Stimulated activated effector memory CD8-positive, alpha-beta T cell treated with anti-CD3 and anti-CD28 coated beads, Interleukin-12 subunit alpha, Interleukin-12 subunit beta, amount 100 ng/mL, for 72 hours (primary cell): ENCODE results near the gene LGI4.

Experiments
- ATAC-seq: fragments of 150-1000 bp; cut with Tn5 transposase; 2 replicates; pipeline ENCODE4 v1.10.0; 2021
- DNase-seq, 2 donors: peaks; one replicate each; pipeline ENCODE4 v3.0.0; 2021 to 2022; ENCODE audit warnings: low spot score in 2 of 2
- H3K27ac Mint-ChIP-seq: one replicate; pipeline ENCODE4 v1.8.0; 2022; ENCODE audit warnings: mild to moderate bottlenecking, mixed read lengths
- H3K36me3 Mint-ChIP-seq: one replicate; pipeline ENCODE4 v1.8.0; 2022; ENCODE audit warnings: mild to moderate bottlenecking, mixed read lengths
- H3K4me1 Mint-ChIP-seq: one replicate; pipeline ENCODE4 v1.8.0; 2022; ENCODE audit warnings: mixed read lengths
- H3K4me3 Mint-ChIP-seq: one replicate; pipeline ENCODE4 v1.8.0; 2022; ENCODE audit warnings: mild to moderate bottlenecking, mixed read lengths
- H3K9me3 Mint-ChIP-seq: one replicate; pipeline ENCODE4 v1.8.0; 2022; ENCODE audit warnings: mixed read lengths

Gene LGI4

DNA sequence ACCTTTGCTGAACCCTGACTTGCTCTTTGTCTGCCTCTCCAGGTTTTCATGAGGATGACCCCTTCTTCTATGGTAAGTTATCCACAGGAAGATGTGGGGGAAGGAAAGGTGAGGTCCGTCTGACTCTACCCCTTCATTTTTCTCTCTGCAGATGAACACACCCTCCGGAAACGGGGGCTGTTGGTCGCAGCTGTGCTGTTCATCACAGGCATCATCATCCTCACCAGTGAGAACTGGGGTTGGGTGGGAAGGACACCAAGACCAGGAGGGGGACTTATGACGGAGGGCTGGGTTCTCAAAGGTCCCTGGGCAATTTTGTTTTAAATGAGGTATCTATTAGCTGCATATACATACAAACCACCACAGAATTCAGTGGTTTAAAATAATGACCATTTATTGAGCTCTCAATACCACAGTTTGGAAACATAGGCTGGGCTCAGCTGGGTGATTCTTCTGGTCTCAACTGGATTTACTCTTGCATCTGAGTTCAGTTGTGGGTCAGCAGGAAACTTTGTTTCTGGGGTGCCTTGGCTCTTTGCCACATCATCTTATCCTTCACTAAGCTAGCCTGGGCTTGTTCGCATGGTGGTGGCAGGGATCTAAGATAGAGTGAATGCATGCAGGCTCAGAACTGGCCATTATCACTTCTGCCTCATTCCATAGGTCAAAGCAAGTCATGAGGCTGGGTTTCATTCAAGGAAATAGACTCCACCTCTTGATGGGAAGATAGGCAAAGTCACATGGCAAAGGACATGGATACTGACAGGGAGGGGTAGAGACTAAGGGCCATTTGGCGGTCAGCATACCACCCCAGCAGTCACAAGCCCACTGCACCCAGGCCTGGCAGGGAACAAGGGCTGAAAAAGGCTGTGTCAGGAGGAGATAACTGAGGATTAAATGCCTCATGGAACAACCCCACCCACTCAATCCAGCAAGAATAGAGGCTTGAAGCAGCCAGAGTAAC is 31.5 kb upstream of the LGI4 start:
- Mint-ChIP-seq H3K4me1 (peaks cover 57% of the 10 kb centered on the region), H3K27ac (peak overlapping the region; percentile 84), H3K36me3 (peaks cover 100% of the 10 kb centered on the region), H3K4me3 (no peak overlapping the region), H3K9me3 (peaks cover 12% of the 10 kb centered on the region)
- DNase-seq (peak in 1 of 2 donors; percentile 45), ATAC-seq (no peak)

DNA sequence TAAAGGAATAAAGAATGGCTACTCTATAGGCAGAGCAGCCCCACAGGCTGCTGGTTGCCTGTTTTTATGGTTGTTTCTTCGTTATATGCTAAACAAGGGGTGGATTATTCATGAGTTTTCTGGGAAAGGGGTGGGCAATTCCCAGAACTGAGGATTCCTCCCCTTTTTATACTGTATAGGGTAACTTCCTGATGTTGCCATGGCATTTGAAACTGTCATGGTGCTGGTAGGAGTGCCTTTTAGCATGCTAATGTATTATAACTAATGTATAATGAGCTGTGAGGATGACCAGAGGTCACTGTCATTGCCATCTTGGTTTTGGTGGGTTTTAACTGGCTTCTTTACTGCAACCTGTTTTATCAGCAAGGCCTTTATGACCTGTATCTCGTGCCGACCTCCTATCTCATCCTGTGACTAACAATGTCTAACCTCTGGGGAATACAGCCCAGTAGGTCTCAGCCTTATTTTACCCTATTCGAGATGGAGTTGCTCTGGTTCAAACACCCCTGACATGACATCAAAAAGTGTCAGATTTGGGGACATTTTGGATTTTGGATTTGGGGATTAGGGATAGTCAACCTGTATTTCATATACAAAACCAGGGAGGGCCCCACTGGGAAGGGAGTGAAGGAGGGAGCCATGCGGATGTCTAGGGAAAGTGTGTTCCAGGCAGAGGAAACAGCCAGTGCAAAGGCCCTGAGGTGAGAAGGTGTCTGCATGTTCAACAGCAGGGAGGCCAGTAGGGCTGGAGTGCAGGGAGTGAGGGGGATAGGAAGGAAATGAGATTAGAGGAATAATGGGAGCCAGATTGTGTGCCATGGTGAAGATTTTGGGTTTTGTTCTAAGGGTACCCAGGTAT is 30.6 kb upstream of the LGI4 start:
- H3K36me3 Mint-ChIP-seq: peaks cover 100% of the 10 kb centered on the region
- no peak overlapping the region for H3K4me3 Mint-ChIP-seq
- peaks cover 57% of the 10 kb centered on the region for H3K4me1 Mint-ChIP-seq

DNA sequence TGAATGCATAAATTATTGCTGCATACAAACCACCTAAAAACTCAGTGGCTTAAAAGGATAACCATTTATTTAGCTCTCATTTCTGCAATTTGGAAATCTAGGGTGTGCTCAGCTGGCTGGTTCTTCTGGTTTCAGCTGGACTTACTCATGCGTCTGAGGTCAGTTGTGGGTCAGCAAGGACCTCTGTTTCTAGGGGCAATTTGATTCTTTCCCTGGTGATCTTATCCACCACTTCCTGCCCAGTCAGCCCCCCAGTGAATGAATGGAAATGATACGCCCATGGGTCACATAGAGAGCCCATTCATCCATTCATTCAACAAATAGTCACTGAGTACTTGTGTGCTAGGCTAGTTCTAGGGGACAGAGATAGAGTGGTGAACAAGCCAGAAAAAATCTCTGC is 29.6 kb upstream of the LGI4 start:
- no peak overlapping the region for H3K4me3 Mint-ChIP-seq
- peak overlapping the region; percentile 60 for H3K27ac Mint-ChIP-seq
- peaks cover 55% of the 10 kb centered on the region for H3K4me1 Mint-ChIP-seq
- ATAC-seq (no peak), DNase-seq (no peak)
- peaks cover 13% of the 10 kb centered on the region for H3K9me3 Mint-ChIP-seq
- peaks cover 100% of the 10 kb centered on the region for H3K36me3 Mint-ChIP-seq

More for the DNA sequence above, 30.6 kb upstream of the LGI4 start:
- ATAC-seq (no peak), DNase-seq (peak in 1 of 2 donors; percentile 7)
- Mint-ChIP-seq H3K27ac (peak overlapping the region; percentile 84), H3K9me3 (peaks cover 13% of the 10 kb centered on the region)

DNA sequence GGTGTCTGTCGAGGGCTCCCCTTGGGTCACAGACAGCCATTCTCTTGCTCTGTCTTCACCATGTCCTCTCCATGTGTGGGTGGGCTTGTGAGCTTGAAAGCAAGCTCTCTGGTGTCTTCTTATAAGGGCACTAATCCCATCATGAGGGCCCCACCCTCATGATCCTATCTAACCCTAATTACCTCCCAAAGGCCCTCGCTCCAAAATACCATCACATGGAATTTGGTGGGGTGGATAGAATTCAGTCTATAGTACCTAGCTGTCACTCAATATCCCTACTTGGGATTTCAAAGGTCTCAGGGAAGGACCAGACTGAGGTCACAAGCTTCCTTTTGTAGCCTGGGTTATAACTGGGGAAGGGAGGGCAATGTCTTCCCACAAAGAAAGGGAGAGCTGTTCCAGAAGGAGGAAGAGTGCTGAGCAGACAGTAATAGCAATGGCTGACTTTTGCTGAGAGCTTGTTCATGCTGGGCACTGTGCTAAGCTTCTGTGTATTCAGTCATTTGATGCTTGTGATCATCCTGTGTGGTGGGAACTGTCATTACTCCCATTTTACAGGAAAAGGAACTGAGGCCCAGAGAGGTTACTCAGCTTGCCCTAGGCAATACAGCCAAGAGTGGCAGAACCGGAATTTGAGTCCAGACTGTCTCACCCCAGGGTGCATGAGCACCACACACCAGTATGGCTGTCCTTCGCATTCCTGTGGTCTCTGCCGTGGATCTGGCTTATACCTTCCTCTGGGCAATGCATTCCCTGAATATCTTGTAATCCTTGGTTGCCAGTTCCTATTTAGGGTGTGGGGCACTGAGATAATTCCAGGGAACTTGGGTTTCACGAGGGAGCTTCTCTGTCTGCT is 27.8 kb upstream of the LGI4 start:
- H3K4me1 Mint-ChIP-seq: peaks cover 56% of the 10 kb centered on the region
- peaks cover 13% of the 10 kb centered on the region for H3K9me3 Mint-ChIP-seq

DNA sequence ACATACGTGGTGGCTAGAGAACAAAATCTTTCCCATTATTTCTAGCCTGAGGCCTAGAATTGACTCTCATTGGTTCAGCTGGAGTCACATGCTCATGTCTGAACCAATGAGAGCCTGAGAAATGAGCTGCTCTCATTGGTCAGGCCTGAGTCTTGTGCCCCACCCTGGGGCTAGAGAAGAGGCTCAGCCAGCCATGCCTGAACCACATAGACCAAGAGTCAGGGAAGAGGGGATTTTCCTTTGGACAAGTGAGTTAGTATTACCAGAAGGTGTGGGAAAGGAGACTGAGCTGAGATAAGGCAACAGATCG is 26.5 kb upstream of the LGI4 start:
- H3K9me3 Mint-ChIP-seq: peaks cover 11% of the 10 kb centered on the region
- no peak overlapping the region for H3K27ac Mint-ChIP-seq
- H3K4me1 Mint-ChIP-seq: peaks cover 54% of the 10 kb centered on the region
- no peak overlapping the region for H3K4me3 Mint-ChIP-seq
- H3K36me3 Mint-ChIP-seq: peaks cover 100% of the 10 kb centered on the region
- DNase-seq: peak in 1 of 2 donors; percentile 44
- no peak for ATAC-seq

More for the DNA sequence above, 27.8 kb upstream of the LGI4 start:
- H3K36me3 Mint-ChIP-seq: peaks cover 100% of the 10 kb centered on the region
- no peak overlapping the region for H3K4me3 Mint-ChIP-seq
- ATAC-seq: no peak
- peak in 1 of 2 donors; percentile 44 for DNase-seq
- H3K27ac Mint-ChIP-seq: peak overlapping the region; percentile 82

DNA sequence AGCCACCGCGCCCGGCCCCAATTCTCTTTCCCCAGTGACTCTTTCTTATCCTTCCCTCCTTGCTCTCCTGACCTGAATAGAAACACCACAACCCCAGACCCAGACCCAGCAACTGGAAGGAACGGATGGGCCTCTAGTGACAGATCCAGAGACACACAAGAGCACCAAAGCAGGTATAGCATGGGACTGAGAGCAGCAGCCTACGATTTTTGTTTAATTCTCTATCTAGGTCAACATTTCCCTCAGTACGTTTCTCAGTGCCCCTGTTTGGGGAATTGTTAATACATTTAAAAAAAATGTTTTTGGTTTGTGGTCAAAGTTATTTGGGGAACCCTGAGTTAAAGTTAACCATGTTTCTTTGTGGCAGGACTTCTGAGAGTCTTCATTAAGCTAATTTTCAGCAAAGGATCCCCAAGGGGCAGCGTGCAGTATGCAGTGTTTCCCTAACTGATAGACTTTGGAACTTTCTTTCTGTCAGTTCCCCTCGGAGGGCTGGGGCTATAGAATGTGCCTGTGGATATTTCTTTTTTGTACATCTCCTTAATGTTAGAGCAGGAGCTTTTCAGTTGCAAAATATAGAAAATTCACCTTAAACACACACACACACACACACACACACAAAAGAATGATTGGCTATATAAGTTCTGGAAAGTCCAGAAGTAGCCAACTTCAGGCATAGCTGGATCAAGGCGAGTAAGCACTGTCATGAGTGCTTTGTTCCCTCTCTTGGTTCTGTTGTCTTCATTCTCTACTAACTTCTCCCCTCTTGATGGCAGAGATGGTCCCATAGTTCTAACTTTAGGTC is 26.0 kb upstream of the LGI4 start:
- H3K36me3 Mint-ChIP-seq: peaks cover 100% of the 10 kb centered on the region
- DNase-seq (peak in 1 of 2 donors; percentile 33), ATAC-seq (no peak)
- no peak overlapping the region for H3K4me3 Mint-ChIP-seq
- H3K4me1 Mint-ChIP-seq: peaks cover 54% of the 10 kb centered on the region
- peak overlapping the region; percentile 64 for H3K27ac Mint-ChIP-seq
- H3K9me3 Mint-ChIP-seq: peaks cover 10% of the 10 kb centered on the region

DNA sequence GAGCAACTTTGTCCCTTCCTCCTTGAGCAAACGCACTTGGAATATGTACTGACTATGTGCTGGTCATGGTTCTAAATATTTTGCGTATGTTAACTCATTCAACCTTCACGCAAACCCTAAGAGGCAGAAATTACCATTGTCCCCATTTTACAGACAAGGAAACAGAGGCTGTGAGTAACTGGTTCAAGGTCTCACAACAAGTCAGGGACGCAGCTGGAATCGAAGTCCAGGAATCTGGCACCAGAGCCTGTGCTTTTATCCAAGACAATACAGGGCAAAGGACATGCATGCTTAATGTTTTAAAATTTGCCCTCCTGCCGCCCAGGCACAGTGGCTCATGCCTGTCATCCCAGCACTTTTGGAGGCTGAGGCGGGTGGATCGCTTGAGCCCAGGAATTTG is 24.7 kb upstream of the LGI4 start:
- peak in 1 of 2 donors; percentile 18 for DNase-seq
- no peak for ATAC-seq
- H3K4me1 Mint-ChIP-seq: peaks cover 52% of the 10 kb centered on the region
- no peak overlapping the region for H3K27ac Mint-ChIP-seq
- no peak overlapping the region for H3K4me3 Mint-ChIP-seq
- H3K36me3 Mint-ChIP-seq: peaks cover 100% of the 10 kb centered on the region
- peaks cover 8% of the 10 kb centered on the region for H3K9me3 Mint-ChIP-seq

DNA sequence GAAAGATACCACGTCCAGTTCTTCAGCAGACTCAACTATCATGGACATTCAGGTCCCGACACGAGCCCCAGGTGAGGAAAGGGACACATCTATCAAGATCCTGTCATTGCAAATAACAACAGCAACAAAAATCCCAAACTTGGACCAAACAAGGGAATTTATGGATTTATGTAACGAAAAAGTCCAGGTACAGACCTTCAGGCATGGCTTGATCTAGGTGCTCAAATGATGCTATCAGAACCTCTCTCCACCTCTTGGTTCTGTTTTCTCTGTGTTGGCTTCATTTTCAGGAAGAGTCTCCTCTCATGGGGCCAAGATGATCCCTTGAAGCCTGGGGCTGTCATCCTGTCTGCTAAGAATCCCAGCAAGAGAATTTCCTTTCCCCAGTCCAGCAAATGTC is 22.6 kb upstream of the LGI4 start:
- peaks cover 2% of the 10 kb centered on the region for H3K9me3 Mint-ChIP-seq
- peak overlapping the region; percentile 99 for H3K27ac Mint-ChIP-seq
- no peak for ATAC-seq
- peak overlapping the region; percentile 100 for H3K4me3 Mint-ChIP-seq
- peaks cover 80% of the 10 kb centered on the region for H3K36me3 Mint-ChIP-seq
- DNase-seq: no peak
- H3K4me1 Mint-ChIP-seq: peaks cover 57% of the 10 kb centered on the region

DNA sequence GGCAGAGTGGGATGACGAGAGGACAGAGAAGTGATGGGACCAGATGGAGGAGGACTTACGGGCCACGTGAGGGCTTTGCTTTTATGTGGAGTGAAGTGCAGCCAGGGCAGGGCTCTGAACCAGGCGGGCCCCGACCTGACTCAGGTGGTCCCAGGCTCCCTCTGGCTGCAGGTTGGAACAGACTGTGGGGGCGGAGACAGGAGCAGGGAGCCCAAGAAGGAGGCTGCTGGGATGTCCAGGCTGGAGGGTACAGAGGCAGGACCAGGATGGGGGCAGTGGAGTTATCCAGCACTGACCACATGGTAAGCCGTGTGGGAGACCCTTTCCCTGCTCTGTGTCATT is 21.8 kb upstream of the LGI4 start:
- DNase-seq (peak in 1 of 2 donors; percentile 47), ATAC-seq (no peak)
- Mint-ChIP-seq H3K4me3 (peak overlapping the region; percentile 100), H3K9me3 (peaks cover 2% of the 10 kb centered on the region), H3K27ac (peak overlapping the region; percentile 99), H3K36me3 (peaks cover 72% of the 10 kb centered on the region), H3K4me1 (peaks cover 53% of the 10 kb centered on the region)

DNA sequence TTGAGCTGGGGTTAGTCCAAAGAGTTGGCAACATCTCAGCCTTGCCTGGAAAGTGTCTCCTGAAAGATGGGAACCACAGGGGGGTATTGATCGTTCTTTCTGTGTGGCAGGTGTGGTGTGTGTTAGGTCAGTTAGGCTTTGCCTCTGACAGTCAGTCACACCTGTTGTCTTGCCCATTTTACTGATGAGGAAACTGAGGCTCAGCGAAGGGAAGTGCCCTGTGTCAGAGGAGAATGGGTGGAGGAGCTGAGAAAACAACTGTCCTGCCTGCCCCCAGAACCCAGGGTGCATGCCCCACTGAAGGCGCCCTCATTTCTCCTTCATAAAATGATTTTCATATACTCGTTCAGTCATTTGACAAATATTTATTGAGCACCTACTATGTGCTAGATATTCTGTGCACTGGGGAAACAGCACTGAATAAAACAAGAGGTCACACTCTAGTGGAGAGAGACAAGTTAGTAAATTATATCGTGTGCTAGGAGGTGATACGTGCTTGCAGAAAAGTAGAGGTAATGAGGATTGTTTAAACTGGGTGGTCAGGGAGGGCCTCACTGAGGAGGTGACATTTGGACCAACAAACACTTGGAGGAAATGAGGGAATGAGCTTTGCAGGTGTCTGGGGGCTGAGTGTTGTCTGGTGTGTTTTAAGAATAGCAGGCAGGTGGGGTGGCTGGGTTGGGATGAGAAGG is 21.3 kb upstream of the LGI4 start:
- Mint-ChIP-seq H3K36me3 (peaks cover 66% of the 10 kb centered on the region), H3K4me1 (peaks cover 53% of the 10 kb centered on the region)

DNA sequence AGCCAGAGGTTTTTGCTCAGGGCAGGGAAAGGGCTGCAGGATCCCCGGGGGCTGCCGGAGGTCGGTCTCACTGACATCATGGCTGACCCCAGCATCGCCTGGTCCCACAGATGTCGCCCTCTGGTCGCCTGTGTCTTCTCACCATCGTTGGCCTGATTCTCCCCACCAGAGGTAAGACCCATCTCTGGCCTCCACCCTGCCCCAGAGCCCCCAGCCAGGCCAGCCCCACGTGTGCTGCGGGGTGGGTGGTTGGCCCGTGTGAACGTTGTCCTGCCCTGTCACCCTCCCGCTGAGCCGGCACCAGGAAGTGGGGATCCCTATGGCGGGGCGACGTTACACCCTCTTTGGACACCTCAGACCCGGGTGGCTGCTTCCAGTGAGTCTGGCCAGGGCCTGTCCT is 20.6 kb upstream of the LGI4 start:
- H3K9me3 Mint-ChIP-seq: no peaks in the 10 kb centered on the region
- DNase-seq (no peak), ATAC-seq (peak; percentile 56)
- peaks cover 50% of the 10 kb centered on the region for H3K4me1 Mint-ChIP-seq
- peak overlapping the region; percentile 100 for H3K4me3 Mint-ChIP-seq
- H3K27ac Mint-ChIP-seq: peak overlapping the region; percentile 99
- peaks cover 60% of the 10 kb centered on the region for H3K36me3 Mint-ChIP-seq

More for the DNA sequence above, 21.3 kb upstream of the LGI4 start:
- Mint-ChIP-seq H3K27ac (peak overlapping the region; percentile 99), H3K4me3 (peak overlapping the region; percentile 100), H3K9me3 (no peaks in the 10 kb centered on the region)
- ATAC-seq (no peak), DNase-seq (no peak)

DNA sequence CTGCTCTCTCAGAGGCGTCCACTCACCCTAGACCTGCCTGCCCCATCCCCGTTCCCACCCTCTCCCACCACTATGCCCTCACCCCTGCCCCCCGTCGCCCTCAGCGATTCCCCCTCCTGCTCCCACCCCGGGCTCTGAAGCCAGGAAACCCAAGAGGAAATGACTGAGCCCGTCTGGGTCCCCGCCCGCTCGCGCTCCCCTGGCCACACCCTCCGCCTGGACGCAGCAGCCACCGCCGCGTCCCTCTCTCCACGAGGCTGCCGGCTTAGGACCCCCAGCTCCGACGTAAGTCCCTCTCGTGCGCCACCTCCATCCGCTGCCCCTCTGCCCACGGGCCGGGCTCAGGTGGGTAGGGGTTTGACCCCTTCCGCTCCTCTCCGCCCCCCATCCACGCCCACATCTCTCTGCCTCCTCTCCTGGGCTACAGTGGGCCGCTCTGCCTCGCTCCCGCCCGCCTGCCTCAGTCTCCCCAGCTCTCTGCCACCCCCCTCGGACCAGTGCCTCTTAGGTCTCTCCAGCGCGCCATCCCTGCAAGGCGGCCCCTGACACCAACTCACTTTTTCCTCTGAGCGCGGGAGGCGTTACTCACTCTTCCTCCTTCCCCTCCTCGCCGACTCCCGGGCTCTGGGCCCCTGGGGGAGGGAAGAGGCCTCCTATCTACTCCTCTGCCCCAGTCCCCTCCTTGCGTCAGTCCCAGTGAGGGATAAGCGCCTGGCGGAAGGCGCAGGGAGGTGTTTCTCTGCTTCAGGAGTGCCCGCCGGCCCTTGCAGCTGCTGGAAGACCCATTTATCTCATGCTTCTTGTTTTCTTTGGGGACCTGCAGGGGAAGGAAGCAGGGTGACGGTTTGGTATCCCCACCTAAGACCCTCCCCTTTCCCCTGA is 19.9 kb upstream of the LGI4 start, which contains the start of gene FXYD5:
FXYD5 (plus strand) TSS at position 211 of the 882 bp plus-strand sequence. CDS start 816 bp downstream, outside the sequence.
- peaks cover 47% of the 10 kb centered on the region for H3K4me1 Mint-ChIP-seq
- peaks cover 53% of the 10 kb centered on the region for H3K36me3 Mint-ChIP-seq
- DNase-seq: peak; percentile 57 to 78

More for the DNA sequence above, 19.9 kb upstream of the LGI4 start, which contains the start of gene FXYD5:
- Mint-ChIP-seq H3K27ac (peak within 1 kb of the TSS; percentile 99), H3K4me3 (peak within 1 kb of the TSS; percentile 100), H3K9me3 (no peaks in the 10 kb centered on the region)
- ATAC-seq: peak; percentile 85
